ENCODE data around the gene MED25. TPM values are rescaled to one million over a fixed set of nuclear protein-coding genes. Genes with fewer than 3 reads are reported as not detected.

MED25 gene
- total and polyA plus RNA-seq, 2 experiments from 2014 or later: 45.6 to 58.6 TPM

DNA sequence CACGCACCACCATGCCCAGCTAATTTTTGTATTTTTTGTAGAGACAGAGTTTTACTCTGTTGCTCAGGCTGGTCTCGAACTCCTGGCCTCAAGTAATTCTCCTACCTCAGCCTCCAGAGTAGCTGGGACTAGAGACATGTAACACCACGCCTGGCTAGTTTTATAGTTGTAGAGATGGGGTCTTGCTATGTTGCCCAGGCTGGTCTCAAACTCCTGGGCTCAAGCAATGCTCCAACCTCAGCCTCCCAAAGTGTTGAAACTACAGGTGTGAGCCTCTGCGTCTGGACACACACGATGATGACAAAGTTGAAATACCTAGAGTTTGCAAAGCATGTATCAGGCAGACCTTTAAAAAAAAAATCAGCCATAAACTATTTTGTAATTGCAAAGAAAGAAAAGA, 28.3 kb downstream of the MED25 start:
- Mint-ChIP-seq H3K27ac (no peak overlapping the region), H3K9me3 (peaks cover 10% of the 10 kb centered on the region; the same call in 2 of the 3 replicates), H3K36me3 (ENCODE audit: low read depth) (peaks cover 19% of the 10 kb centered on the region), H3K27me3 (ENCODE audit: insufficient read depth, low read depth, poor library complexity) (peaks cover 11% of the 10 kb centered on the region), H3K4me1 (peaks cover 9% of the 10 kb centered on the region), H3K4me3 (no peak overlapping the region)
- 0 out of 2 replicates have a peak, but pooled peaks cover 7% of the 10 kb centered on the region for H3F3A ChIP-seq (replicated peaks; ENCODE audit: low read depth)
- H3K27me3 ChIP-seq (ENCODE audit: insufficient read depth): no peaks in the 10 kb centered on the region
- H2AFZ ChIP-seq: no peak overlapping the region
- no peak for ATAC-seq
- no peak overlapping the region for H3K4me2 ChIP-seq
- H3K4me3 ChIP-seq: no peak overlapping the region
- no peak overlapping the region for H3K27ac ChIP-seq (ENCODE audit: low read depth)
- no peak for DNase-seq (ENCODE audit: low spot score)
- no peaks in the 10 kb centered on the region for H3K36me3 ChIP-seq (ENCODE audit: insufficient read depth)
- H3K4me1 ChIP-seq (ENCODE audit: insufficient read depth): peaks cover 5% of the 10 kb centered on the region; the same call in 1 of the 2 replicates
- H3K9me2 ChIP-seq (ENCODE audit: insufficient read depth): 0 out of 2 replicates have a peak, but pooled peaks cover 3% of the 10 kb centered on the region
- TF ChIP-seq, protein P1, sequence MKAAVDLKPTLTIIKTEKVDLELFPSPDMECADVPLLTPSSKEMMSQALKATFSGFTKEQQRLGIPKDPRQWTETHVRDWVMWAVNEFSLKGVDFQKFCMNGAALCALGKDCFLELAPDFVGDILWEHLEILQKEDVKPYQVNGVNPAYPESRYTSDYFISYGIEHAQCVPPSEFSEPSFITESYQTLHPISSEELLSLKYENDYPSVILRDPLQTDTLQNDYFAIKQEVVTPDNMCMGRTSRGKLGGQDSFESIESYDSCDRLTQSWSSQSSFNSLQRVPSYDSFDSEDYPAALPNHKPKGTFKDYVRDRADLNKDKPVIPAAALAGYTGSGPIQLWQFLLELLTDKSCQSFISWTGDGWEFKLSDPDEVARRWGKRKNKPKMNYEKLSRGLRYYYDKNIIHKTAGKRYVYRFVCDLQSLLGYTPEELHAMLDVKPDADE (IDR thresholded peaks at IDR 0.05): no peak
- TF ChIP-seq, protein P2, sequence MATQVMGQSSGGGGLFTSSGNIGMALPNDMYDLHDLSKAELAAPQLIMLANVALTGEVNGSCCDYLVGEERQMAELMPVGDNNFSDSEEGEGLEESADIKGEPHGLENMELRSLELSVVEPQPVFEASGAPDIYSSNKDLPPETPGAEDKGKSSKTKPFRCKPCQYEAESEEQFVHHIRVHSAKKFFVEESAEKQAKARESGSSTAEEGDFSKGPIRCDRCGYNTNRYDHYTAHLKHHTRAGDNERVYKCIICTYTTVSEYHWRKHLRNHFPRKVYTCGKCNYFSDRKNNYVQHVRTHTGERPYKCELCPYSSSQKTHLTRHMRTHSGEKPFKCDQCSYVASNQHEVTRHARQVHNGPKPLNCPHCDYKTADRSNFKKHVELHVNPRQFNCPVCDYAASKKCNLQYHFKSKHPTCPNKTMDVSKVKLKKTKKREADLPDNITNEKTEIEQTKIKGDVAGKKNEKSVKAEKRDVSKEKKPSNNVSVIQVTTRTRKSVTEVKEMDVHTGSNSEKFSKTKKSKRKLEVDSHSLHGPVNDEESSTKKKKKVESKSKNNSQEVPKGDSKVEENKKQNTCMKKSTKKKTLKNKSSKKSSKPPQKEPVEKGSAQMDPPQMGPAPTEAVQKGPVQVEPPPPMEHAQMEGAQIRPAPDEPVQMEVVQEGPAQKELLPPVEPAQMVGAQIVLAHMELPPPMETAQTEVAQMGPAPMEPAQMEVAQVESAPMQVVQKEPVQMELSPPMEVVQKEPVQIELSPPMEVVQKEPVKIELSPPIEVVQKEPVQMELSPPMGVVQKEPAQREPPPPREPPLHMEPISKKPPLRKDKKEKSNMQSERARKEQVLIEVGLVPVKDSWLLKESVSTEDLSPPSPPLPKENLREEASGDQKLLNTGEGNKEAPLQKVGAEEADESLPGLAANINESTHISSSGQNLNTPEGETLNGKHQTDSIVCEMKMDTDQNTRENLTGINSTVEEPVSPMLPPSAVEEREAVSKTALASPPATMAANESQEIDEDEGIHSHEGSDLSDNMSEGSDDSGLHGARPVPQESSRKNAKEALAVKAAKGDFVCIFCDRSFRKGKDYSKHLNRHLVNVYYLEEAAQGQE (IDR thresholded peaks at IDR 0.05; ENCODE audit: unreplicated experiment): no peak
- TF ChIP-seq EZH2 (IDR thresholded peaks at IDR 0.05; ENCODE audit: low read depth, unreplicated experiment) (no peak), JUNB (IDR thresholded peaks at IDR 0.05; ENCODE audit: unreplicated experiment) (no peak), ZNF114 (CRISPR knock-in tag; IDR thresholded peaks at IDR 0.05) (no peak), EZH2phosphoT487 (IDR thresholded peaks at IDR 0.05; ENCODE audit: unreplicated experiment) (no peak), NANOG (IDR thresholded peaks at IDR 0.05; ENCODE audit: borderline replicate concordance) (no peak), CREB1 (CRISPR knock-in tag; IDR thresholded peaks at IDR 0.05; ENCODE audit: low read depth) (no peak), POLR2AphosphoS5 (IDR thresholded peaks at IDR 0.05; ENCODE audit: low read depth) (no peak), ZNF331 (CRISPR knock-in tag; IDR thresholded peaks at IDR 0.05; ENCODE audit: low read depth) (no peak), STAT1 (IDR thresholded peaks at IDR 0.05; ENCODE audit: unreplicated experiment) (no peak)
- TF ChIP-seq, protein P3, sequence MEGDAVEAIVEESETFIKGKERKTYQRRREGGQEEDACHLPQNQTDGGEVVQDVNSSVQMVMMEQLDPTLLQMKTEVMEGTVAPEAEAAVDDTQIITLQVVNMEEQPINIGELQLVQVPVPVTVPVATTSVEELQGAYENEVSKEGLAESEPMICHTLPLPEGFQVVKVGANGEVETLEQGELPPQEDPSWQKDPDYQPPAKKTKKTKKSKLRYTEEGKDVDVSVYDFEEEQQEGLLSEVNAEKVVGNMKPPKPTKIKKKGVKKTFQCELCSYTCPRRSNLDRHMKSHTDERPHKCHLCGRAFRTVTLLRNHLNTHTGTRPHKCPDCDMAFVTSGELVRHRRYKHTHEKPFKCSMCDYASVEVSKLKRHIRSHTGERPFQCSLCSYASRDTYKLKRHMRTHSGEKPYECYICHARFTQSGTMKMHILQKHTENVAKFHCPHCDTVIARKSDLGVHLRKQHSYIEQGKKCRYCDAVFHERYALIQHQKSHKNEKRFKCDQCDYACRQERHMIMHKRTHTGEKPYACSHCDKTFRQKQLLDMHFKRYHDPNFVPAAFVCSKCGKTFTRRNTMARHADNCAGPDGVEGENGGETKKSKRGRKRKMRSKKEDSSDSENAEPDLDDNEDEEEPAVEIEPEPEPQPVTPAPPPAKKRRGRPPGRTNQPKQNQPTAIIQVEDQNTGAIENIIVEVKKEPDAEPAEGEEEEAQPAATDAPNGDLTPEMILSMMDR (conservative IDR thresholded peaks at IDR 0.05; ENCODE audit: low read depth in 2 of 2): no peak
- TF ChIP-seq, protein P4, sequence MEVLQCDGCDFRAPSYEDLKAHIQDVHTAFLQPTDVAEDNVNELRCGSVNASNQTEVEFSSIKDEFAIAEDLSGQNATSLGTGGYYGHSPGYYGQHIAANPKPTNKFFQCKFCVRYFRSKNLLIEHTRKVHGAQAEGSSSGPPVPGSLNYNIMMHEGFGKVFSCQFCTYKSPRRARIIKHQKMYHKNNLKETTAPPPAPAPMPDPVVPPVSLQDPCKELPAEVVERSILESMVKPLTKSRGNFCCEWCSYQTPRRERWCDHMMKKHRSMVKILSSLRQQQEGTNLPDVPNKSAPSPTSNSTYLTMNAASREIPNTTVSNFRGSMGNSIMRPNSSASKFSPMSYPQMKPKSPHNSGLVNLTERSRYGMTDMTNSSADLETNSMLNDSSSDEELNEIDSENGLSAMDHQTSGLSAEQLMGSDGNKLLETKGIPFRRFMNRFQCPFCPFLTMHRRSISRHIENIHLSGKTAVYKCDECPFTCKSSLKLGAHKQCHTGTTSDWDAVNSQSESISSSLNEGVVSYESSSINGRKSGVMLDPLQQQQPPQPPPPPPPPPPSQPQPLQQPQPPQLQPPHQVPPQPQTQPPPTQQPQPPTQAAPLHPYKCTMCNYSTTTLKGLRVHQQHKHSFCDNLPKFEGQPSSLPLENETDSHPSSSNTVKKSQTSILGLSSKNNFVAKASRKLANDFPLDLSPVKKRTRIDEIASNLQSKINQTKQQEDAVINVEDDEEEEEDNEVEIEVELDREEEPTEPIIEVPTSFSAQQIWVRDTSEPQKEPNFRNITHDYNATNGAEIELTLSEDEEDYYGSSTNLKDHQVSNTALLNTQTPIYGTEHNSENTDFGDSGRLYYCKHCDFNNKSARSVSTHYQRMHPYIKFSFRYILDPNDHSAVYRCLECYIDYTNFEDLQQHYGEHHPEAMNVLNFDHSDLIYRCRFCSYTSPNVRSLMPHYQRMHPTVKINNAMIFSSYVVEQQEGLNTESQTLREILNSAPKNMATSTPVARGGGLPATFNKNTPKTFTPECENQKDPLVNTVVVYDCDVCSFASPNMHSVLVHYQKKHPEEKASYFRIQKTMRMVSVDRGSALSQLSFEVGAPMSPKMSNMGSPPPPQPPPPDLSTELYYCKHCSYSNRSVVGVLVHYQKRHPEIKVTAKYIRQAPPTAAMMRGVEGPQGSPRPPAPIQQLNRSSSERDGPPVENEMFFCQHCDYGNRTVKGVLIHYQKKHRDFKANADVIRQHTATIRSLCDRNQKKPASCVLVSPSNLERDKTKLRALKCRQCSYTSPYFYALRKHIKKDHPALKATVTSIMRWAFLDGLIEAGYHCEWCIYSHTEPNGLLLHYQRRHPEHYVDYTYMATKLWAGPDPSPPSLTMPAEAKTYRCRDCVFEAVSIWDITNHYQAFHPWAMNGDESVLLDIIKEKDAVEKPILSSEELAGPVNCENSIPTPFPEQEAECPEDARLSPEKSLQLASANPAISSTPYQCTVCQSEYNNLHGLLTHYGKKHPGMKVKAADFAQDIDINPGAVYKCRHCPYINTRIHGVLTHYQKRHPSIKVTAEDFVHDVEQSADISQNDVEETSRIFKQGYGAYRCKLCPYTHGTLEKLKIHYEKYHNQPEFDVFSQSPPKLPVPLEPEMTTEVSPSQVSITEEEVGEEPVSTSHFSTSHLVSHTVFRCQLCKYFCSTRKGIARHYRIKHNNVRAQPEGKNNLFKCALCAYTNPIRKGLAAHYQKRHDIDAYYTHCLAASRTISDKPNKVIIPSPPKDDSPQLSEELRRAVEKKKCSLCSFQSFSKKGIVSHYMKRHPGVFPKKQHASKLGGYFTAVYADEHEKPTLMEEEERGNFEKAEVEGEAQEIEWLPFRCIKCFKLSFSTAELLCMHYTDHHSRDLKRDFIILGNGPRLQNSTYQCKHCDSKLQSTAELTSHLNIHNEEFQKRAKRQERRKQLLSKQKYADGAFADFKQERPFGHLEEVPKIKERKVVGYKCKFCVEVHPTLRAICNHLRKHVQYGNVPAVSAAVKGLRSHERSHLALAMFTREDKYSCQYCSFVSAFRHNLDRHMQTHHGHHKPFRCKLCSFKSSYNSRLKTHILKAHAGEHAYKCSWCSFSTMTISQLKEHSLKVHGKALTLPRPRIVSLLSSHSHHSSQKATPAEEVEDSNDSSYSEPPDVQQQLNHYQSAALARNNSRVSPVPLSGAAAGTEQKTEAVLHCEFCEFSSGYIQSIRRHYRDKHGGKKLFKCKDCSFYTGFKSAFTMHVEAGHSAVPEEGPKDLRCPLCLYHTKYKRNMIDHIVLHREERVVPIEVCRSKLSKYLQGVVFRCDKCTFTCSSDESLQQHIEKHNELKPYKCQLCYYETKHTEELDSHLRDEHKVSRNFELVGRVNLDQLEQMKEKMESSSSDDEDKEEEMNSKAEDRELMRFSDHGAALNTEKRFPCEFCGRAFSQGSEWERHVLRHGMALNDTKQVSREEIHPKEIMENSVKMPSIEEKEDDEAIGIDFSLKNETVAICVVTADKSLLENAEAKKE (CRISPR knock-in tag; IDR thresholded peaks at IDR 0.05): no peak
- 0 out of 2 replicates have a peak, but pooled peaks cover 12% of the 10 kb centered on the region for H3K79me2 ChIP-seq (replicated peaks; ENCODE audit: insufficient read depth)
- peaks cover 20% of the 10 kb centered on the region for H4K20me1 ChIP-seq (replicated peaks; ENCODE audit: insufficient read depth)

Measured in GM23338 (cell line).